IPS-18a (cell line): ENCODE results near the gene OSBPL7.

Experiments used
- H3K27ac ChIP-seq: one replicate; pipeline ENCODE4 v1.5.1; 2013; ENCODE audit warnings: low read length
- H3K27me3 ChIP-seq: one replicate; pipeline ENCODE4 v1.6.1; 2013; ENCODE audit warnings: mild to moderate bottlenecking, low read length; ENCODE audit not compliant: control insufficient read depth, insufficient read depth
- H3K36me3 ChIP-seq: one replicate; pipeline ENCODE4 v1.6.1; 2013; ENCODE audit warnings: low read depth, low read length; ENCODE audit not compliant: control insufficient read depth
- H3K4me1 ChIP-seq: one replicate; pipeline ENCODE4 v1.6.1; 2013; ENCODE audit warnings: low read depth, low read length; ENCODE audit not compliant: control insufficient read depth
- H3K4me3 ChIP-seq: one replicate; pipeline ENCODE4 v1.5.1; 2013; ENCODE audit warnings: low read length
- H3K9ac ChIP-seq: one replicate; pipeline ENCODE4 v1.6.1; 2013; ENCODE audit warnings: mild to moderate bottlenecking, low read length, moderate library complexity
- H3K9me3 ChIP-seq: one replicate; pipeline ENCODE4 v1.6.1; 2013; ENCODE audit warnings: low read depth, low read length; ENCODE audit not compliant: control insufficient read depth

The OSBPL7 gene

DNA sequence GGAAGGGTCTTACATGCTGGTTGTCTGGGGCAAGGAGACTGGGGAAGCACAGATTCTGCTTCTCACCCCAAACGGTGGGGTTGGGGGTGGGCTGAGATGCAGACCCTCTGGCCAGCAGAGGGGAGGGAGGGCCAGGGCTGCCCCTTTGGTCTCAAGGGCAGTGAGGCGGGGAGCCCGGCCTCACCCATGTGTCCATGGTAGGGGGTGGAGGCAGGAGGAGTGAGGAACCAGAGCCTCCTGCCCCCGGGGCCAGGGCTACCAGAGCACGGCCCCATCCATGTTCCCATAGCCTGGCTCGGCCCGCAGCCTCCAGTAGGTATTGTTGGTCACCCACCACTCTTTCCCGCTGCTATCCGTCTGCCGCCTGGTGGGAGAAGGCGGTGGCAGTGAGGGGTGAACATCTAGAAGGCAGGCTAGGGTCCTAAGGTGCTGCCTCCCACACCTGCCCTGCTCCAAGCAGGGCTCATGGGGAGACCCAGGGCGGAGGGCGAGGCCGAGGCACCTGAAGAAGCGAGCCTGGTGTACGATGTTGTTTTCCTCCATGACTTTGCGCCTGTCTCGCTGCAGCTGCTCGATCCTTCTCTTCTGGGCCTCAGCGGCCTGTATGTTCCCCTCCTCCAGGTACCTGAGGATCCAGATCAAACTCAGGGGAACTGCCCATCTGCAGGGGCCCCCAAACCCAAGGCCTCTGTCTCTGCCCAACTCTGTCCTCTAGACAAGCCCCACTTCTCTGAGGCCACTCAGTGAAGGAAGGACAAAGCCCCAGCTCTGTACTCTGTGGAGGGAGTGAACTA, 13.4 kb downstream of the OSBPL7 start:
- H3K36me3 ChIP-seq = peaks cover 4% of the 10 kb centered on the region
- H3K27ac ChIP-seq = no peak overlapping the region
- no peaks in the 10 kb centered on the region for H3K27me3 ChIP-seq
- no peak overlapping the region for H3K9ac ChIP-seq
- no peak overlapping the region for H3K4me3 ChIP-seq
- no peaks in the 10 kb centered on the region for H3K4me1 ChIP-seq
- H3K9me3 ChIP-seq = no peaks in the 10 kb centered on the region

DNA sequence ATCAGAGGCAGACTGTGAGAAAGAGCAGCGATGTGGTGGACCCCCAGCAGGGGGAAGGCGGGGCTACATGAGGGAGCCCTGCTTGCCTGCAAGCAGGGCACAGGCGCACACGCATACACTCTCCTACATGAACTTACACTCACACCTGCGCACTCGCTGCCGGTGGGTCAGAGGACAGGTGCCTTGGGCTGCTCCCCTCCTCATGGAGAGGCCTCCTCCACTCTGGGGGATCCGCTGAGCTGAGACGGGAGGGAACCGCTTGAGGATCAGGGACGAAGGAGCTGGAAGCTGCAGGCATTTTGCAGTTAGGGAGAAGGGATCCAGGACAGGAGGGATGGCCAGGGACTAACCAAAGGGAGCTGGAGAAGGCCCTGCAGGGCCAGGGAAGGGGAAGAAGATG, 14.2 kb downstream of the OSBPL7 start:
- H3K27me3 ChIP-seq = no peaks in the 10 kb centered on the region

DNA sequence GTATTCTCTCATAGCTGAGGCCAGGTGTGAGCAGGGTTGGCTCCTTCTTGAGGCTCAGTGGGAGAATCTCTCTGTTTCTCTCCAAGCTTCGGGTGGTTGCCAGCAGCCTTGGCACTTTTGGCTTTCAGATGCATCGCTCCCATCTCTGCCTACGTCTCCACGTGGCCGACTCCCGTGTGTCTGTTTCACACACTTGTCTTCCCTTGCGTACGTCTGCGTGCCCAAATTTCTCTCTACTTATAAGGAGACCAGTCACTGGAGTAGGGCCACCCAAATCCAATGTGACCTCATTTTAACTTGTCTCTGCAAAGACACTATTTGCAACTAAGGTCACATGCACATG, 14.7 kb downstream of the OSBPL7 start:
- Histone ChIP-seq H3K9ac (no peak overlapping the region), H3K27ac (no peak overlapping the region), H3K36me3 (peaks cover 4% of the 10 kb centered on the region), H3K9me3 (no peaks in the 10 kb centered on the region), H3K4me3 (no peak overlapping the region), H3K4me1 (no peaks in the 10 kb centered on the region), H3K27me3 (no peaks in the 10 kb centered on the region)

More for the DNA sequence above, 14.2 kb downstream of the OSBPL7 start:
- Histone ChIP-seq H3K9ac (no peak overlapping the region), H3K4me3 (no peak overlapping the region), H3K4me1 (no peaks in the 10 kb centered on the region), H3K36me3 (peaks cover 4% of the 10 kb centered on the region), H3K9me3 (no peaks in the 10 kb centered on the region), H3K27ac (no peak overlapping the region)

DNA sequence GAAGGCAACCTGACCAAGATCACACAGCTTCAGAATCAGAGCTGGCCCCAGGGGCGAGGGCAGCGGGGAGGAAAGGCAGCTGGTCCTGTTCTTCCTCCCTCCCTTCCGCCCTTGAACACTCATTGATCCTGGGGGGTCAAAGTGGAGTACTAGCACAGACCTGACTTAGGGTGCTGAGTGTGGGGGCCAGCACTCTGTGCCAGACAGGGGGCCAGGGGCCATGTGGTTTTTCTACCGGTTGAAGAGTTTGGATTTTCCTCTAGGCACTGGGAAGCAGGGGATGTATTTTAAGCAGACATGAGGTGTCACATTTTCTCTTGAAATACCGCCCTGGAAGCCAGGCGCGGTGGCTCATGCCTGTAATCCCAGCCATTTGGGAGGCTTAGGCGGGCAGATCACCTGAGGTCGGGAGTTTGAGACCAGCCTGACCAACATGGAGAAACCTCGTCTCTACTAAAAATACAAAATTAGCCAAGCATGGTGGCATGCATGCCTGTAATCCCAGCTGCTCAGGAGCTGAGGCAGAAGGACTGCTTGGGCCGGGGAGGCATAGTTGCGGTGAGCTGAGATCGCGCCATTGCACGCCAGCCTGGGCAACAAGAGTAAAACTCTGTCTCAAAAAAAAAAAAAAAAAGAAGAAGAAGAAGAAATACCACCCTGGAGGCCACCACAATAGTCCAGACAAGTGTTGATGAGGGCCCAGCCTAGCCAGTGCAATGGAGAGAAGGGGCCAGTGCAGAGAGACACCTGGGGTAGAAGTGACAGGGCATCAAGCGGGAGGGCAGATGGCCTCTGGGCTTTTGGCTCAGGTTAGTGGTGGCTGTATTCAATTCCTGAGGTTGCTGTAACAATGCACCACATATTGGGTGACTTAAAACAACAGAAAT, 15.3 kb downstream of the OSBPL7 start:
- Histone ChIP-seq H3K36me3 (peaks cover 4% of the 10 kb centered on the region), H3K4me3 (no peak overlapping the region), H3K9me3 (no peaks in the 10 kb centered on the region), H3K4me1 (no peaks in the 10 kb centered on the region), H3K27ac (no peak overlapping the region), H3K27me3 (no peaks in the 10 kb centered on the region), H3K9ac (no peak overlapping the region)

DNA sequence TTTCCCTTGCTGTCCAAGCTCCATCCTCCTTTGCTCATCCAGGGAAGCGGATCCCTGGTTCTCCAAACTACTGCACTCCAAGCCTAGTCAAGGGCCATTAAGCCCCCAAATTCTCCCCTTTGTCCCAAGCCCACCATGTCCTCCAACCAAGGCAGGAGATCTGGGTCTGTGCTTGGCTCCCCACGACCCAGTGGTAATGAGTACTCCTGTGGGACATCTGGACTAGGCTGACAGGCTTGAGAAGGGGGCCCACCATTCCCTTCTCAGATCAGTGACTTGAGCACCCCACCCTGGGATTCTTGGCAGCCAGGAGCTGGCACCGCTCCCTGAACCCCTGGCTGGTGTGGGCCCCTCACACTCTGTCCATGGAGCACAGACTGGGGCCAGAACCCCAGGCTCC, 17.1 kb downstream of the OSBPL7 start:
- no peak overlapping the region for H3K4me3 ChIP-seq
- no peaks in the 10 kb centered on the region for H3K9me3 ChIP-seq
- no peak overlapping the region for H3K9ac ChIP-seq
- no peaks in the 10 kb centered on the region for H3K4me1 ChIP-seq
- no peaks in the 10 kb centered on the region for H3K27me3 ChIP-seq
- peaks cover 4% of the 10 kb centered on the region for H3K36me3 ChIP-seq
- H3K27ac ChIP-seq = no peak overlapping the region

DNA sequence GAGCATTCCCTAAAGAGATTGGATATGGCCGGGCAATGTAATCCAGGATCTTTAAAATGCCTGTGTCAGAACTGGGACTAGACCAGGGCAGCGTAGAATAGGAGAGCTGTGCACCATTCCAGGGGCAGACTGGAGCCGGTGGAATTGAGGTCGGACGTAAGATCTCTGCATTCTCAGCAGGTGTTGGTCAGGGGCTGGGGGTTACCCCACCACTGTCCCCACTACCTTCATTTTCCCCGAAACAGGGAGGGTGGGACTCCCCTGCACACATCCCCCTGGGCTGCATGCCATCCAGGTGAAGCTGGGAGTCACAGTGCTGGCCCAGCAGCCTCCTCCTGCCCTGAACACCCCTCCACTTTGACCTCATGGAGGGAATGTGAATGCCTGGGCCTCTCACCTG, 17.8 kb downstream of the OSBPL7 start:
- H3K4me3 ChIP-seq = no peak overlapping the region
- no peak overlapping the region for H3K27ac ChIP-seq
- no peak overlapping the region for H3K9ac ChIP-seq

DNA sequence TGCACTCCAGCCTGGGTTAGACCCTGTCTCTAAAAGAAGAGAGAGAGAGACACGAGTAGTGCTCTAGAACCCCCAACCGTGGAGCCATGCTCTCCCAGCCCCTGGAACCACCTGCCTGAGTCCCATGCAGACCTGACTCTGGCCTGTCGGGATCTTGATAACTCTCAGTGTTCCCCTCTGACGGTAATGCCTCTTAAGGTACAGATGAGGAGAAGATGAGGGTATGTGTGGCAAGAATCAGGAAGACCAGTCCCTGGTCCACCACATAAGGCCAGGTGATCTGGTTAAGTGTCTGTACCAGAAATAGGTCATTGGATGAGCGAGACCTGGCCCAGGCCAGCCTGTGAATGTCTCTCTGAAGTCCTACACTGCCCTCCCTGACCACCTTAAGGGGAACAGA, 18.4 kb downstream of the OSBPL7 start:
- H3K27me3 ChIP-seq = no peaks in the 10 kb centered on the region
- H3K9ac ChIP-seq = no peak overlapping the region
- no peaks in the 10 kb centered on the region for H3K36me3 ChIP-seq
- no peaks in the 10 kb centered on the region for H3K4me1 ChIP-seq
- H3K27ac ChIP-seq = no peak overlapping the region
- H3K4me3 ChIP-seq = no peak overlapping the region
- no peaks in the 10 kb centered on the region for H3K9me3 ChIP-seq

More for the DNA sequence above, 17.8 kb downstream of the OSBPL7 start:
- Histone ChIP-seq H3K4me1 (no peaks in the 10 kb centered on the region), H3K36me3 (no peaks in the 10 kb centered on the region), H3K9me3 (no peaks in the 10 kb centered on the region), H3K27me3 (no peaks in the 10 kb centered on the region)

DNA sequence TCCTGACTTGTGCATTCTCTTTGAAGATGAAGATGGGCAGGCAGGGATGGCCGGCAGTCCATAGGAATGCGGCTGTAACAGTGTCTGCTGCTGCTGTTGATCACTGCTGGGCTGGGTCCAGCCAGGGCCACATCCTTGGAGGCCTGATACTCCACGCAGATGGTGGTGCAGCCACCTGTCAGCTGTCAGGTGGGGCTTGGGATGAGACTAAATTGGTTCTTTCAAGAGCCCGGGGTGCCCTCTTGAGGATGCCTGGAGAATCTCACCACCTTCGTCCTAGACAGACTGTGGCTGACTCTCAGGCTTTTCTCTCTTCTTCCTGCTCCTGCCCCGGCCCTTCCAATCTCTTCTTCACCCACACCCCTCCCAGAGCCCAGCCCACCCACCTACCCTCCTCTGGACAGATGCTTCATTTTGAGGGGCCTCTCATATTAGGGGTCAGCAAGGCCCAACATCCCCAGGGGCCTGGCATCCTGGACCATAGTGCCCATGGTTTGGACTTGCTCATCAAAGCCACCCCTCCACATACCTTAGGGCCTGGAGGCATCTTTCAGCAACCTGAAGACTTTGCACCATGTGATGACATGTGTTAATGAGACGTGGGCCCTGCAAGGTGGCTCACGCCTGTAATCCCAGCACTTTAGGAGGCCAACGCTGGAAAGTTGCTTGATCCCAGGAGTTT, 19.1 kb downstream of the OSBPL7 start:
- Histone ChIP-seq H3K27me3 (no peaks in the 10 kb centered on the region), H3K36me3 (no peaks in the 10 kb centered on the region), H3K9me3 (no peaks in the 10 kb centered on the region), H3K27ac (no peak overlapping the region), H3K4me1 (no peaks in the 10 kb centered on the region), H3K4me3 (no peak overlapping the region), H3K9ac (no peak overlapping the region)

DNA sequence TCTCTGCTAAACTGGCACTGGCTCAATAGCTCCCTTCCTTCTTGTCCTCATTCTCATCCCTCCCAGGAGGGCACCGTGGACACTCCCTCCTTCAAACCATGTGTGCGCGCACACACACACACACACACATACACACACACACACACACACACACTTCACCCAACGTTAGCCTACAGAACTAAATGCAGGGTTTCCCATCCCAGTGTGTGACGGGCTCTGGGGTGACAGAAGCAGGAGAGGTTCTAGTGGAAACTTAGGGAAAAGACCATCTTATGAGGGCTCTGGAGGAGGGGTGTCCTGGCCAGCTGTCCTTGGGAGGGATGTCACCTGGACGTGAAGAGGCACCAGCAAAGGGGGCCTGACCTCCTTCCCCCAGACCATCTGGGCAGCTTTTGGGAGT, 19.7 kb downstream of the OSBPL7 start:
- Histone ChIP-seq H3K4me3 (no peak overlapping the region), H3K27me3 (no peaks in the 10 kb centered on the region), H3K27ac (no peak overlapping the region), H3K4me1 (no peaks in the 10 kb centered on the region), H3K36me3 (no peaks in the 10 kb centered on the region), H3K9ac (no peak overlapping the region), H3K9me3 (no peaks in the 10 kb centered on the region)

DNA sequence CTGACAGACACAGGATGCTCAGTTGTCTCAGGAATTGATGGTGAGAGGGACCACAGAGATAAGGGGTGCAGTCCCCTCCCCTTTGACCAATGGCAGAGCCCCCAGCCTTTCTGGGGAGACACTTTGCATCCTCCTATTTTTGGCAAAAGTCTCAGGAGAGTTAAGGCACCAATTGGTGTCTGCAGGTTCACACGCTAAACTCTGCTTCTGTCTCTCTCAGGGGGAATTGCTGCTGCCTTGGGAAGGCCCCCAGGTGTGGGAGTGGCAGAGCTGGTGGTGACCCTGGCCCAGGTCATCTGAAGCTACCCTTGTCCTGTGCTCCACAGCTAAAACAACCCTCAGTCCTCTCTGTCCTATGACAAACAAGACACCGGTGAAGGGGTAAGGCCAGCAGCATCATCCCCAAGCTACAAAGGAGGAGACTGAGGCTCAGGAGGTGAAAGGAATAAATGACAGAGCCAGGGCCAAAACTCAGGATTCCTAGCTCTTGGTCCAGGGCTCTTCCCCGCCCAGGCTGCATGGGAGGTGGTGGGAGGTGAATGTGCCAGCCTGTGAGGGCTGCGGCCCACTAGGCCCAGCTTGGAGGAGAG, 20.3 kb downstream of the OSBPL7 start:
- H3K27me3 ChIP-seq = no peaks in the 10 kb centered on the region
- H3K9me3 ChIP-seq = no peaks in the 10 kb centered on the region
- no peak overlapping the region for H3K4me3 ChIP-seq
- no peak overlapping the region for H3K9ac ChIP-seq
- H3K4me1 ChIP-seq = no peaks in the 10 kb centered on the region
- H3K27ac ChIP-seq = no peak overlapping the region
- no peaks in the 10 kb centered on the region for H3K36me3 ChIP-seq

DNA sequence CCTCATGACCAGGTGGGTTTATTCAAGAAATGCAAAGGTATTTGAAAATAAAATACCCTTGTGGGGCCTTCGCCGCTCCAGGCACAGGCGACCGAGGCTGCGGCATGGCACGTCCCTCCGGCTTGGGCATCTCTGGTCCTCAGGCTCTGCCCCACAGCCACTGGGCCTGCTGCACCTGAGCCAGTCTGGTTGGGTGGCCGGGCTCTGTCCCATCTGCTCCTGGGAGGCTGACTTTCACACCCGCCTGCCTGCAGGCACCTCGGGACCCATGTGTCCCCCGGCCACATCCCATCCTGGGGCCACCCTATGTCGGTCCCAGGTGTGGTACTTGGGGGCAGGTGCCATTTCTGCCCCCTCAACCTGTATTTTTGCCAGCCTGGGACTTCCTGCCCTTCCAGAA, 20.9 kb downstream of the OSBPL7 start:
- H3K9ac ChIP-seq = no peak overlapping the region
- H3K4me3 ChIP-seq = no peak overlapping the region
- H3K4me1 ChIP-seq = no peaks in the 10 kb centered on the region
- H3K27ac ChIP-seq = no peak overlapping the region
- no peaks in the 10 kb centered on the region for H3K9me3 ChIP-seq
- H3K36me3 ChIP-seq = no peaks in the 10 kb centered on the region
- no peaks in the 10 kb centered on the region for H3K27me3 ChIP-seq
